HepG2 (cell line): Measurements from ENCODE around the gene MFSD8. TPM values are rescaled to one million over a fixed set of nuclear protein-coding genes. Genes with fewer than 3 reads are reported as not detected.

Source experiments
- PAWR ChIP-seq: sonication (generic); formaldehyde crosslinking; IDR thresholded peaks from 2 replicates; pipeline ENCODE4 v1.4.0; 2020; ENCODE audit warnings: missing genetic modification reagents, mild to moderate bottlenecking, borderline replicate concordance
- POGK ChIP-seq: sonication (generic); formaldehyde crosslinking; conservative IDR thresholded peaks from 2 replicates; pipeline ENCODE4 v1.8.0; 2022; ENCODE audit warnings: mild to moderate bottlenecking, moderate library complexity, missing genetic modification reagents
- RBM22 ChIP-seq: fragments of 200-400 bp; formaldehyde crosslinking; optimal IDR thresholded peaks from 2 replicates; pipeline ENCODE3; 2017; ENCODE audit warnings: mild to moderate bottlenecking, low read length, moderate library complexity
- TFDP1 ChIP-seq: IDR thresholded peaks from 2 replicates; pipeline ENCODE4 v1.6.1; 2016; ENCODE audit warnings: missing compliant biosample characterization, missing genetic modification reagents, borderline replicate concordance
- ZBTB1 ChIP-seq: sonication (generic); formaldehyde crosslinking; IDR thresholded peaks from 2 replicates; pipeline ENCODE4 v1.4.0; 2020; ENCODE audit warnings: missing genetic modification reagents, borderline replicate concordance
- ZNF318 ChIP-seq: sonication (generic); formaldehyde crosslinking; IDR thresholded peaks from 2 replicates; pipeline ENCODE4 v1.4.0; 2020; ENCODE audit warnings: mild to moderate bottlenecking, missing genetic modification reagents
- ZNF326 ChIP-seq: sonication (generic); formaldehyde crosslinking; IDR thresholded peaks from 2 replicates; pipeline ENCODE4 v1.4.0; 2020; ENCODE audit warnings: missing genetic modification reagents, borderline replicate concordance
- ZNF562 ChIP-seq: sonication (generic); formaldehyde crosslinking; IDR thresholded peaks from 2 replicates; pipeline ENCODE4 v1.8.0; 2022; ENCODE audit warnings: missing genetic modification reagents, borderline replicate concordance
- ZNF615 ChIP-seq: sonication (generic); formaldehyde crosslinking; IDR thresholded peaks from 2 replicates; pipeline ENCODE4 v1.5.0; 2020; ENCODE audit warnings: mild to moderate bottlenecking, missing genetic modification reagents, borderline replicate concordance
- ZNF644 ChIP-seq: IDR thresholded peaks from 2 replicates; pipeline ENCODE4 v1.6.1; 2016; ENCODE audit warnings: low read depth
- ZNF772 ChIP-seq: sonication (generic); formaldehyde crosslinking; IDR thresholded peaks from 2 replicates; pipeline ENCODE4 v1.5.0; 2020; ENCODE audit warnings: mild to moderate bottlenecking, missing genetic modification reagents
- ZSCAN5A ChIP-seq: sonication (generic); formaldehyde crosslinking; IDR thresholded peaks from 2 replicates; pipeline ENCODE4 v1.8.0; 2022; ENCODE audit warnings: mild to moderate bottlenecking, missing genetic modification reagents, borderline replicate concordance
- polyA plus RNA-seq, 8 experiments: library from polyadenylated mRNA; depleted of rRNA in 3 of 8; stranded (reverse) in 7 of 8; unstranded in 1 of 8; fragments of >200 nt; fragmentation: Illumina TruSeq in 4 of 8; extraction: Trizol in 4 of 8; gene quantifications; 2 replicates each; pipeline versions ENCODE4 v1.2.1 to v1.2.3, GENCODE V29; 2011 to 2016; ENCODE audit warnings: low read depth in 4 of 8, missing spikeins in 1 of 8, mixed read lengths in 1 of 8; ENCODE audit not compliant: insufficient read depth in 1 of 8
- total RNA-seq, 5 experiments: library from RNA; depleted of rRNA; stranded (reverse); fragments of >200 nt; fragmentation: Illumina TruSeq; extraction: Trizol; gene quantifications; 2 replicates each; pipeline ENCODE4 v1.2.3, GENCODE V29; 2016; ENCODE audit warnings: low read depth in 1 of 5

The MFSD8 gene
- total and polyA plus RNA-seq, 2 of the 13 experiments (the other 11 are each of a cell fraction or from before 2014, with no cell fraction given): 24.8 to 25.5 TPM

GRCh38 chr4:127965062-127965802, at the start of gene MFSD8, which contains the start of gene ABHD18 (continued):
- TF ChIP-seq TFDP1 (CRISPR knock-in tag) (peak; percentile 54; the same call in 1 of the 2 replicates), POGK (CRISPR knock-in tag) (peak; percentile 97), ZBTB1 (CRISPR knock-in tag) (no peak), ZNF772 (CRISPR knock-in tag) (peak; percentile 95), ZNF326 (no peak), ZSCAN5A (CRISPR knock-in tag) (no peak; the same call in 1 of the 2 replicates), ZNF644 (0 out of 2 replicates have a peak, but pooled peaks have one; percentile 21), ZNF615 (no peak), ZNF318 (CRISPR knock-in tag) (no peak), PAWR (no peak), RBM22 (no peak), ZNF562 (no peak)
